Panc1 (cell line): ENCODE results near the gene RHBDL1.

Experiments used
- REST ChIP-seq, 2 experiments: IDR thresholded peaks; 2 replicates each; pipeline ENCODE4 v1.6.1; 2011 to 2012; ENCODE audit warnings: low read depth in 2 of 2, control low read depth in 1 of 2, low read length in 1 of 2, mild to moderate bottlenecking in 1 of 2, moderate library complexity in 1 of 2; ENCODE audit not compliant: insufficient read depth in 1 of 2
- TF ChIP-seq, protein P1 (sequence below): fragments of 450-650 bp; IDR thresholded peaks from 2 replicates; pipeline ENCODE4 v1.5.1; 2017; ENCODE audit warnings: mild to moderate bottlenecking

DNA sequence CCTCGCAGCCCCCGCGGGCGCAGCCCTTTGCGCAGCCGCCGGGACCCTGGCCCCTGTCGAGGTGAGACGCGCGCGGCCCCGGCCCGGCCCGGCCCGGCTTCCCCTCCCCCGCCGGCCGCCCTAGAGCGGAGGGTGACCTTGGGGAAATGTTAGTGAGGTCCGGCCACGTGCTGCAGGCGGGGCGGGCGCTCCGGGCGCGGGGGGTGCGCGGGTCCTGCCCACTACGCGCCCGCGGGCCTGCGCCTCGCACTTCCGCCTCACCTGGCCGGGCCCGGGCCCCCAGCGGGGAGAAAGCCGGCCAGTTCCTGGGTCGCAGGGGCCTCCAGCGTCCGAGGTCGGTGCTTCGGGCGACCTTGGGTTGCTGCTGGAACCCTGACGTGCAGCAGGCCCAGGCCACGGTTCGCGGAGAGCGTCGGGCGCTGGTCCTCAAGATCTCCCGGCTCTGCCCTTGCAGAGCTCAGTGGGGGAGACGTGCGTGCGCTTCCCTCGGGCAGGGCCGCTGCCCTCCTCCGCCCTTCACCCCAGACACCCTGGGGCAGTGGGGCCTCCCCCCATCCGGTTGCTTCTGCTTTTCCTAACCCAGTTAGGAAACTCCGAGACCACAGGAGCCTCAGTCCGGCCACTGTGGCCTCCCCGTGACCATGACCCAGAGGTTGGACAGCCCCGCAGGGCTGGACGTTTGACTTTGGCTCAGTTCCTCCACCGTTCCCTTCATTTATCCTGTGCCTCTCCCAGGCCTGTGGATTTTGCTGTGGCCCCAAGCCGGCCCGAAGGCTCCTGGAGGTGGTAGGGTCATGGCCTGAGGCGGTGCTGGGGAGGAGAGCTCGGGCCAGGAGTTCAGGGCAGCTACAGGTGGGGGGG lies 33.1 kb upstream of the RHBDL1 start:
- TF ChIP-seq, protein P1, sequence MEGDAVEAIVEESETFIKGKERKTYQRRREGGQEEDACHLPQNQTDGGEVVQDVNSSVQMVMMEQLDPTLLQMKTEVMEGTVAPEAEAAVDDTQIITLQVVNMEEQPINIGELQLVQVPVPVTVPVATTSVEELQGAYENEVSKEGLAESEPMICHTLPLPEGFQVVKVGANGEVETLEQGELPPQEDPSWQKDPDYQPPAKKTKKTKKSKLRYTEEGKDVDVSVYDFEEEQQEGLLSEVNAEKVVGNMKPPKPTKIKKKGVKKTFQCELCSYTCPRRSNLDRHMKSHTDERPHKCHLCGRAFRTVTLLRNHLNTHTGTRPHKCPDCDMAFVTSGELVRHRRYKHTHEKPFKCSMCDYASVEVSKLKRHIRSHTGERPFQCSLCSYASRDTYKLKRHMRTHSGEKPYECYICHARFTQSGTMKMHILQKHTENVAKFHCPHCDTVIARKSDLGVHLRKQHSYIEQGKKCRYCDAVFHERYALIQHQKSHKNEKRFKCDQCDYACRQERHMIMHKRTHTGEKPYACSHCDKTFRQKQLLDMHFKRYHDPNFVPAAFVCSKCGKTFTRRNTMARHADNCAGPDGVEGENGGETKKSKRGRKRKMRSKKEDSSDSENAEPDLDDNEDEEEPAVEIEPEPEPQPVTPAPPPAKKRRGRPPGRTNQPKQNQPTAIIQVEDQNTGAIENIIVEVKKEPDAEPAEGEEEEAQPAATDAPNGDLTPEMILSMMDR: no peak
- TF ChIP-seq REST (IDR thresholded peaks at IDR 0.05; ENCODE audit: insufficient read depth in 1 of 2, low read depth in 2 of 2, low read length in 1 of 2): no peak
